HepG2 (cell line): ENCODE measurements around the gene KLHL7. TPM values are rescaled to one million over a fixed set of nuclear protein-coding genes. Genes with fewer than 3 reads are reported as not detected.
A peak's percentile ranks its signal among the peaks of the same experiment; 100 is the strongest.

Source experiments
- EHMT2 ChIP-seq: fragments of 200-600 bp; sonication (generic); IDR thresholded peaks from 2 replicates; pipeline ENCODE4 v1.7.0; 2017; ENCODE audit warnings: antibody characterized with exemption, low read depth, low read length, borderline replicate concordance
- ELF4 ChIP-seq: sonication (generic); formaldehyde crosslinking; IDR thresholded peaks from 2 replicates; pipeline ENCODE4 v1.5.0; 2020; ENCODE audit warnings: missing genetic modification reagents, mild to moderate bottlenecking, moderate library complexity, borderline replicate concordance
- FOXA1 ChIP-seq, 2 experiments: fragments of 450-650 bp in 1 of 2; sonication (generic) in 1 of 2; formaldehyde crosslinking in 1 of 2; IDR thresholded peaks; 2 replicates each; pipeline versions ENCODE4 v1.4.0 to v1.6.1; 2016 to 2020; ENCODE audit warnings: missing genetic modification reagents in 1 of 2
- HIC2 ChIP-seq: sonication (generic); formaldehyde crosslinking; IDR thresholded peaks from 2 replicates; pipeline ENCODE4 v1.9.0; 2022; ENCODE audit warnings: low read depth, missing genetic modification reagents
- MXI1 ChIP-seq: IDR thresholded peaks from 3 replicates; pipeline ENCODE4 v1.6.1; 2012; ENCODE audit warnings: low read depth, low read length, inconsistent platforms, borderline replicate concordance
- NR3C1 ChIP-seq: sonication (generic); formaldehyde crosslinking; IDR thresholded peaks from 2 replicates; pipeline ENCODE4 v1.4.0; 2020; ENCODE audit warnings: missing genetic modification reagents
- RFXANK ChIP-seq: IDR thresholded peaks from 2 replicates; pipeline ENCODE4 v1.6.1; 2016
- TCF7L2 ChIP-seq: IDR thresholded peaks from 2 replicates; pipeline ENCODE4 v1.6.1; 2011; ENCODE audit warnings: mild to moderate bottlenecking, low read depth, low read length, moderate library complexity
- TSC22D2 ChIP-seq: sonication (generic); formaldehyde crosslinking; IDR thresholded peaks from 2 replicates; pipeline ENCODE4 v1.5.1; 2020; ENCODE audit warnings: missing genetic modification reagents, mild to moderate bottlenecking, borderline replicate concordance
- XBP1 ChIP-seq: sonication (generic); formaldehyde crosslinking; IDR thresholded peaks from 2 replicates; pipeline ENCODE4 v1.5.0; 2020; ENCODE audit warnings: missing genetic modification reagents
- ZNF136 ChIP-seq: sonication (generic); formaldehyde crosslinking; IDR thresholded peaks from 2 replicates; pipeline ENCODE4 v1.8.1; 2022; ENCODE audit warnings: low read depth, mild to moderate bottlenecking, moderate library complexity, missing genetic modification reagents
- ZNF17 ChIP-seq: sonication (generic); formaldehyde crosslinking; IDR thresholded peaks from 2 replicates; pipeline ENCODE4 v1.5.0; 2020; ENCODE audit warnings: mild to moderate bottlenecking, missing genetic modification reagents
- ZNF484 ChIP-seq: sonication (generic); formaldehyde crosslinking; IDR thresholded peaks from 2 replicates; pipeline ENCODE4 v1.5.1; 2020; ENCODE audit warnings: mild to moderate bottlenecking, low read depth, missing genetic modification reagents, borderline replicate concordance
- ZNF530 ChIP-seq: sonication (generic); formaldehyde crosslinking; IDR thresholded peaks from 2 replicates; pipeline ENCODE4 v1.5.0; 2020; ENCODE audit warnings: low read depth, mild to moderate bottlenecking, missing genetic modification reagents
- ZNF574 ChIP-seq: sonication (generic); formaldehyde crosslinking; IDR thresholded peaks from 2 replicates; pipeline ENCODE4 v1.4.0; 2020; ENCODE audit warnings: missing genetic modification reagents
- polyA plus RNA-seq, 8 experiments: library from polyadenylated mRNA; depleted of rRNA in 3 of 8; stranded (reverse) in 7 of 8; unstranded in 1 of 8; fragments of >200 nt; fragmentation: Illumina TruSeq in 4 of 8; extraction: Trizol in 4 of 8; gene quantifications; 2 replicates each; pipeline versions ENCODE4 v1.2.1 to v1.2.3, GENCODE V29; 2011 to 2016; ENCODE audit warnings: low read depth in 4 of 8, missing spikeins in 1 of 8, mixed read lengths in 1 of 8; ENCODE audit not compliant: insufficient read depth in 1 of 8
- total RNA-seq, 5 experiments: library from RNA; depleted of rRNA; stranded (reverse); fragments of >200 nt; fragmentation: Illumina TruSeq; extraction: Trizol; gene quantifications; 2 replicates each; pipeline ENCODE4 v1.2.3, GENCODE V29; 2016; ENCODE audit warnings: low read depth in 1 of 5
- TF ChIP-seq, protein P1 (sequence below), 2 experiments: sonication (generic) in 1 of 2; formaldehyde crosslinking in 1 of 2; IDR thresholded peaks; 2 replicates each; pipeline versions ENCODE4 v1.4.0 to v1.6.1; 2018 to 2020; ENCODE audit warnings: missing genetic modification reagents in 2 of 2, borderline replicate concordance in 1 of 2, low read depth in 1 of 2, mild to moderate bottlenecking in 1 of 2, missing biosample characterization in 1 of 2
- TF ChIP-seq, protein P2 (sequence below): sonication (generic); formaldehyde crosslinking; IDR thresholded peaks from 2 replicates; pipeline ENCODE4 v1.5.1; 2020; ENCODE audit warnings: missing genetic modification reagents, mild to moderate bottlenecking, borderline replicate concordance
- TF ChIP-seq, protein P3 (sequence below): sonication (generic); formaldehyde crosslinking; IDR thresholded peaks from 2 replicates; pipeline ENCODE4 v1.4.0; 2020; ENCODE audit warnings: missing genetic modification reagents

The KLHL7 gene
- total and polyA plus RNA-seq, 2 of the 13 experiments (the other 11 are each of a cell fraction or from before 2014, with no cell fraction given) = 16.2 to 34.4 TPM

DNA sequence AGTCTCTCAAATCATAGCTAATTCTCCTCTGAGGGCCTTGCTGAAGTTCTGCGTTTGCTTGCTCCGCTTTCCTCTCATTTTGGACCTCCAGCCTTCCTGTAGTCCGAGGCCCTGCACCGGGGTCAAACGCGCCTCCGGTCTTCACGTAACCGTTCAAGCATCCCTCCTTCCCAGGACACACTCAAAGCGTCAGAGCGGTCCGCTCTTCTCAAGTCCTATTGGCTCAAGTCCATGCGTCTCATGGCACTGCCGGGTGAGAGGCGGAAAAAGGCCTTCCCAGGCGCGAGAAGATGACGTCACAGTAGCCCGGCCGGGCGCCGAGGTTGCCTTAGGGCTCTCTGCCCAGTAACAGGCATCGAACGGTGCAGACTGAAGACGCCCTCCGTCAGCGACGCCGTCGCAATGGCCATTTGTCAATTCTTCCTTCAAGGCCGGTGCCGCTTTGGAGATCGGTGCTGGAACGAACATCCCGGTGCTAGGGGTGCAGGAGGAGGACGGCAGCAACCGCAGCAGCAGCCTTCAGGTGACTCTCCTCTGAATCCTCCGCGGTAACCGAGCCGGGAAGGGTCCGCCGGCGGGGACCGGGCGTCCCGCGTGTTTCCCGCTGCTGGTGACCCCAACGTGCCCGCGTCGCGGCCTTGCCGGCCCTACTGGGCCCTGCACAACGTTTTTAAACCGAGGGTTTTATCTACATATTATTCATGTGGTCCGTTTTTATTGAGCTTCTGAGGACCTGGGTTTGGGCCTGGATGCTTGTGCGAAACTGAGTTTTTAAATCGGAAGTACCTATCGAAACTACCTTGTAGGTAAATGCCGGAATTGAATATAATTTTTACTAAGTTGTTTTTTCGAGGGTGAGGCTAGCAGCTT, 76.3 kb downstream of the KLHL7 start, which contains the start of gene NUP42 (continued):
- TF ChIP-seq EHMT2 (no peak), ZNF530 (no peak), ZNF136 (peak; percentile 86; the same call in 1 of the 2 replicates), NR3C1 (CRISPR knock-in tag) (no peak), ZNF17 (CRISPR knock-in tag) (no peak), RFXANK (peak; percentile 89; the same call in 1 of the 2 replicates), ELF4 (CRISPR knock-in tag) (peak; percentile 83), HIC2 (CRISPR knock-in tag) (no peak), MXI1 (peak; percentile 93; the same call in 2 of the 3 replicates), XBP1 (CRISPR knock-in tag) (no peak), TCF7L2 (no peak), FOXA1 (IDR thresholded peaks at IDR 0.05) (no peak), FOXA1 (CRISPR knock-in tag; IDR thresholded peaks at IDR 0.05) (peak; percentile 32; the same call in 1 of the 2 replicates), TSC22D2 (CRISPR knock-in tag) (peak; percentile 52; the same call in 1 of the 2 replicates), ZNF484 (CRISPR knock-in tag) (no peak), ZNF574 (CRISPR knock-in tag) (peak; percentile 90)
- TF ChIP-seq, protein P1, sequence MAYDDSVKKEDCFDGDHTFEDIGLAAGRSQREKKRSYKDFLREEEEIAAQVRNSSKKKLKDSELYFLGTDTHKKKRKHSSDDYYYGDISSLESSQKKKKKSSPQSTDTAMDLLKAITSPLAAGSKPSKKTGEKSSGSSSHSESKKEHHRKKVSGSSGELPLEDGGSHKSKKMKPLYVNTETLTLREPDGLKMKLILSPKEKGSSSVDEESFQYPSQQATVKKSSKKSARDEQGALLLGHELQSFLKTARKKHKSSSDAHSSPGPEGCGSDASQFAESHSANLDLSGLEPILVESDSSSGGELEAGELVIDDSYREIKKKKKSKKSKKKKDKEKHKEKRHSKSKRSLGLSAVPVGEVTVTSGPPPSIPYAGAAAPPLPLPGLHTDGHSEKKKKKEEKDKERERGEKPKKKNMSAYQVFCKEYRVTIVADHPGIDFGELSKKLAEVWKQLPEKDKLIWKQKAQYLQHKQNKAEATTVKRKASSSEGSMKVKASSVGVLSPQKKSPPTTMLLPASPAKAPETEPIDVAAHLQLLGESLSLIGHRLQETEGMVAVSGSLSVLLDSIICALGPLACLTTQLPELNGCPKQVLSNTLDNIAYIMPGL (CRISPR knock-in tag; IDR thresholded peaks at IDR 0.05; ENCODE audit: borderline replicate concordance in 1 of 2, low read depth in 1 of 2) = peak; percentile 86 to 92
- TF ChIP-seq, protein P2, sequence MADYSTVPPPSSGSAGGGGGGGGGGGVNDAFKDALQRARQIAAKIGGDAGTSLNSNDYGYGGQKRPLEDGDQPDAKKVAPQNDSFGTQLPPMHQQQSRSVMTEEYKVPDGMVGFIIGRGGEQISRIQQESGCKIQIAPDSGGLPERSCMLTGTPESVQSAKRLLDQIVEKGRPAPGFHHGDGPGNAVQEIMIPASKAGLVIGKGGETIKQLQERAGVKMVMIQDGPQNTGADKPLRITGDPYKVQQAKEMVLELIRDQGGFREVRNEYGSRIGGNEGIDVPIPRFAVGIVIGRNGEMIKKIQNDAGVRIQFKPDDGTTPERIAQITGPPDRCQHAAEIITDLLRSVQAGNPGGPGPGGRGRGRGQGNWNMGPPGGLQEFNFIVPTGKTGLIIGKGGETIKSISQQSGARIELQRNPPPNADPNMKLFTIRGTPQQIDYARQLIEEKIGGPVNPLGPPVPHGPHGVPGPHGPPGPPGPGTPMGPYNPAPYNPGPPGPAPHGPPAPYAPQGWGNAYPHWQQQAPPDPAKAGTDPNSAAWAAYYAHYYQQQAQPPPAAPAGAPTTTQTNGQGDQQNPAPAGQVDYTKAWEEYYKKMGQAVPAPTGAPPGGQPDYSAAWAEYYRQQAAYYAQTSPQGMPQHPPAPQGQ (CRISPR knock-in tag) = no peak
- TF ChIP-seq, protein P3, sequence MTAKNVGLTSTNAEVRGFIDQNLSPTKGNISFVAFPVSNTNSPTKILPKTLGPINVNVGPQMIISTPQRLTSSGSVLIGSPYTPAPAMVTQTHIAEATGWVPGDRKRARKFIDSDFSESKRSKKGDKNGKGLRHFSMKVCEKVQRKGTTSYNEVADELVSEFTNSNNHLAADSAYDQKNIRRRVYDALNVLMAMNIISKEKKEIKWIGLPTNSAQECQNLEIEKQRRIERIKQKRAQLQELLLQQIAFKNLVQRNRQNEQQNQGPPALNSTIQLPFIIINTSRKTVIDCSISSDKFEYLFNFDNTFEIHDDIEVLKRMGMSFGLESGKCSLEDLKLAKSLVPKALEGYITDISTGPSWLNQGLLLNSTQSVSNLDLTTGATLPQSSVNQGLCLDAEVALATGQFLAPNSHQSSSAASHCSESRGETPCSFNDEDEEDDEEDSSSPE (CRISPR knock-in tag) = peak; percentile 95
